ENCODE measurements around the gene RAB25. TPM values are rescaled to one million over a fixed set of nuclear protein-coding genes. Genes with fewer than 3 reads are reported as not detected.

Gene RAB25
- total and polyA plus RNA-seq, 2 of the 13 experiments (the other 11 are each of a cell fraction or from before 2014, with no cell fraction given), result 0.20 to 0.22 TPM

DNA sequence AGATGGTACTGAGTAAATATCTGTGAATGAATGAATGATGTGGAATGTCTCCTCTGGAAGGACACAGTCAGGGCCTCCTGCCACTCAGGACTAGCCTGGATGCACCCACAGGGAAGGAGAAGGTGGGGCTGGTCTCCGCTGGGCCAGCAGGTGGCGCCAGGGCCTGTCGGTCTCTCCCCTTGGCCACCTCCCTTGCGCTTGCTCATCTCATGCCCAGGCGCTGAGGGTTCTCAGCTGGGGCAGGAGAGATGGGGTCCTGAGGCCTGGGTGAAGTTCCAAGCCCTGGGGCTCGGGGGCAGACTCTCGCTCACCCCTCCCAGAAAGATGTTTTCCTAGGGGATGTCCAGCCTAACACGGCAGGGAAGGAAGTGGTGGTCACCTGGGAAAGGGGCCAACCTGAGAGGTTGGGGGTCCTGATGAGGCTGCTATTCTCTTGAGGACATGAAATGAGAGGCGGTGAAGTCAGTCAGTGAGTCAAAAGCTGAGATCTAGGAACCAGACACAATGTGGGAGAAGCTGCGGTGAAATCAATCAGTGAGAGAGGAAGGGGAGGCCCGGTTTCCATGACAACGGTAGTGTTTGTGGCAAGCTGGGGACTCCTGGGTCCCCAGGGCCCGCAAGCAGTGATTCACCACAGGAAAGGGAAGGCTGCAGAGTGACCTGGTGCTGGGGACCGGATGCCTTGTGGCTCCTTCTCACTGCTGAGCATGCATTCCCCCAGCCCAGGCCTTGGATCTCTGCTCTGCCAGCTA lies 35.9 kb downstream of the RAB25 start (continued):
- TF ChIP-seq, protein P1, sequence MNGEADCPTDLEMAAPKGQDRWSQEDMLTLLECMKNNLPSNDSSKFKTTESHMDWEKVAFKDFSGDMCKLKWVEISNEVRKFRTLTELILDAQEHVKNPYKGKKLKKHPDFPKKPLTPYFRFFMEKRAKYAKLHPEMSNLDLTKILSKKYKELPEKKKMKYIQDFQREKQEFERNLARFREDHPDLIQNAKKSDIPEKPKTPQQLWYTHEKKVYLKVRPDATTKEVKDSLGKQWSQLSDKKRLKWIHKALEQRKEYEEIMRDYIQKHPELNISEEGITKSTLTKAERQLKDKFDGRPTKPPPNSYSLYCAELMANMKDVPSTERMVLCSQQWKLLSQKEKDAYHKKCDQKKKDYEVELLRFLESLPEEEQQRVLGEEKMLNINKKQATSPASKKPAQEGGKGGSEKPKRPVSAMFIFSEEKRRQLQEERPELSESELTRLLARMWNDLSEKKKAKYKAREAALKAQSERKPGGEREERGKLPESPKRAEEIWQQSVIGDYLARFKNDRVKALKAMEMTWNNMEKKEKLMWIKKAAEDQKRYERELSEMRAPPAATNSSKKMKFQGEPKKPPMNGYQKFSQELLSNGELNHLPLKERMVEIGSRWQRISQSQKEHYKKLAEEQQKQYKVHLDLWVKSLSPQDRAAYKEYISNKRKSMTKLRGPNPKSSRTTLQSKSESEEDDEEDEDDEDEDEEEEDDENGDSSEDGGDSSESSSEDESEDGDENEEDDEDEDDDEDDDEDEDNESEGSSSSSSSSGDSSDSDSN (CRISPR knock-in tag; IDR thresholded peaks at IDR 0.05), result 0 out of 2 replicates have a peak, but pooled peaks have one; percentile 25
- TF ChIP-seq, protein P2, sequence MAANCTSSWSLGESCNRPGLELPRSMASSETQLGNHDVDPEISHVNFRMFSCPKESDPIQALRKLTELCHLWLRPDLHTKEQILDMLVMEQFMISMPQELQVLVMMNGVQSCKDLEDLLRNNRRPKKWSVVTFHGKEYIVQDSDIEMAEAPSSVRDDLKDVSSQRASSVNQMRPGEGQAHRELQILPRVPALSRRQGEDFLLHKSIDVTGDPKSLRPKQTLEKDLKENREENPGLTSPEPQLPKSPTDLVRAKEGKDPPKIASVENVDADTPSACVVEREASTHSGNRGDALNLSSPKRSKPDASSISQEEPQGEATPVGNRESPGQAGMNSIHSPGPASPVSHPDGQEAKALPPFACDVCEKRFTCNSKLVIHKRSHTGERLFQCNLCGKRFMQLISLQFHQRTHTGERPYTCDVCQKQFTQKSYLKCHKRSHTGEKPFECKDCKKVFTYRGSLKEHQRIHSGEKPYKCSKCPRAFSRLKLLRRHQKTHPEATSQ (CRISPR knock-in tag; IDR thresholded peaks at IDR 0.05; ENCODE audit: borderline replicate concordance), result no peak
- TF ChIP-seq, protein P3, sequence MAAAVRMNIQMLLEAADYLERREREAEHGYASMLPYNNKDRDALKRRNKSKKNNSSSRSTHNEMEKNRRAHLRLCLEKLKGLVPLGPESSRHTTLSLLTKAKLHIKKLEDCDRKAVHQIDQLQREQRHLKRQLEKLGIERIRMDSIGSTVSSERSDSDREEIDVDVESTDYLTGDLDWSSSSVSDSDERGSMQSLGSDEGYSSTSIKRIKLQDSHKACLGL (CRISPR knock-in tag; IDR thresholded peaks at IDR 0.05), result no peak
- TF ChIP-seq ZFP62 (CRISPR knock-in tag; IDR thresholded peaks at IDR 0.05) (no peak), ZNF83 (CRISPR knock-in tag; IDR thresholded peaks at IDR 0.05; ENCODE audit: borderline replicate concordance) (no peak), MAF1 (CRISPR knock-in tag; IDR thresholded peaks at IDR 0.05; ENCODE audit: borderline replicate concordance) (no peak), ZNF629 (CRISPR knock-in tag; conservative IDR thresholded peaks at IDR 0.05) (no peak), PAX8 (CRISPR knock-in tag; IDR thresholded peaks at IDR 0.05; ENCODE audit: borderline replicate concordance) (no peak), SIX4 (CRISPR knock-in tag; IDR thresholded peaks at IDR 0.05) (no peak), ZNF432 (CRISPR knock-in tag; IDR thresholded peaks at IDR 0.05; ENCODE audit: borderline replicate concordance) (no peak), THAP11 (CRISPR knock-in tag; IDR thresholded peaks at IDR 0.05) (peak; percentile 61), TAF15 (IDR thresholded peaks at IDR 0.05; ENCODE audit: low read depth, low read length, poor library complexity, severe bottlenecking) (no peak), SALL1 (CRISPR knock-in tag; IDR thresholded peaks at IDR 0.05) (peak; percentile 79)
- TF ChIP-seq, protein P4, sequence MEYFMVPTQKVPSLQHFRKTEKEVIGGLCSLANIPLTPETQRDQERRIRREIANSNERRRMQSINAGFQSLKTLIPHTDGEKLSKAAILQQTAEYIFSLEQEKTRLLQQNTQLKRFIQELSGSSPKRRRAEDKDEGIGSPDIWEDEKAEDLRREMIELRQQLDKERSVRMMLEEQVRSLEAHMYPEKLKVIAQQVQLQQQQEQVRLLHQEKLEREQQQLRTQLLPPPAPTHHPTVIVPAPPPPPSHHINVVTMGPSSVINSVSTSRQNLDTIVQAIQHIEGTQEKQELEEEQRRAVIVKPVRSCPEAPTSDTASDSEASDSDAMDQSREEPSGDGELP (IDR thresholded peaks at IDR 0.05; ENCODE audit: borderline replicate concordance, low read depth), result peak; percentile 73; the same call in 1 of the 2 replicates
- TF ChIP-seq, protein P5, sequence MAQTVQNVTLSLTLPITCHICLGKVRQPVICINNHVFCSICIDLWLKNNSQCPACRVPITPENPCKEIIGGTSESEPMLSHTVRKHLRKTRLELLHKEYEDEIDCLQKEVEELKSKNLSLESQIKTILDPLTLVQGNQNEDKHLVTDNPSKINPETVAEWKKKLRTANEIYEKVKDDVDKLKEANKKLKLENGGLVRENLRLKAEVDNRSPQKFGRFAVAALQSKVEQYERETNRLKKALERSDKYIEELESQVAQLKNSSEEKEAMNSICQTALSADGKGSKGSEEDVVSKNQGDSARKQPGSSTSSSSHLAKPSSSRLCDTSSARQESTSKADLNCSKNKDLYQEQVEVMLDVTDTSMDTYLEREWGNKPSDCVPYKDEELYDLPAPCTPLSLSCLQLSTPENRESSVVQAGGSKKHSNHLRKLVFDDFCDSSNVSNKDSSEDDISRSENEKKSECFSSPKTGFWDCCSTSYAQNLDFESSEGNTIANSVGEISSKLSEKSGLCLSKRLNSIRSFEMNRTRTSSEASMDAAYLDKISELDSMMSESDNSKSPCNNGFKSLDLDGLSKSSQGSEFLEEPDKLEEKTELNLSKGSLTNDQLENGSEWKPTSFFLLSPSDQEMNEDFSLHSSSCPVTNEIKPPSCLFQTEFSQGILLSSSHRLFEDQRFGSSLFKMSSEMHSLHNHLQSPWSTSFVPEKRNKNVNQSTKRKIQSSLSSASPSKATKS (CRISPR knock-in tag; IDR thresholded peaks at IDR 0.05), result no peak
- TF ChIP-seq, protein P6, sequence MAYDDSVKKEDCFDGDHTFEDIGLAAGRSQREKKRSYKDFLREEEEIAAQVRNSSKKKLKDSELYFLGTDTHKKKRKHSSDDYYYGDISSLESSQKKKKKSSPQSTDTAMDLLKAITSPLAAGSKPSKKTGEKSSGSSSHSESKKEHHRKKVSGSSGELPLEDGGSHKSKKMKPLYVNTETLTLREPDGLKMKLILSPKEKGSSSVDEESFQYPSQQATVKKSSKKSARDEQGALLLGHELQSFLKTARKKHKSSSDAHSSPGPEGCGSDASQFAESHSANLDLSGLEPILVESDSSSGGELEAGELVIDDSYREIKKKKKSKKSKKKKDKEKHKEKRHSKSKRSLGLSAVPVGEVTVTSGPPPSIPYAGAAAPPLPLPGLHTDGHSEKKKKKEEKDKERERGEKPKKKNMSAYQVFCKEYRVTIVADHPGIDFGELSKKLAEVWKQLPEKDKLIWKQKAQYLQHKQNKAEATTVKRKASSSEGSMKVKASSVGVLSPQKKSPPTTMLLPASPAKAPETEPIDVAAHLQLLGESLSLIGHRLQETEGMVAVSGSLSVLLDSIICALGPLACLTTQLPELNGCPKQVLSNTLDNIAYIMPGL (CRISPR knock-in tag; IDR thresholded peaks at IDR 0.05; ENCODE audit: borderline replicate concordance in 1 of 2, low read depth in 1 of 2), result peak; percentile 66 to 77; a peak in 3 of 4 replicates
- TF ChIP-seq, protein P7, sequence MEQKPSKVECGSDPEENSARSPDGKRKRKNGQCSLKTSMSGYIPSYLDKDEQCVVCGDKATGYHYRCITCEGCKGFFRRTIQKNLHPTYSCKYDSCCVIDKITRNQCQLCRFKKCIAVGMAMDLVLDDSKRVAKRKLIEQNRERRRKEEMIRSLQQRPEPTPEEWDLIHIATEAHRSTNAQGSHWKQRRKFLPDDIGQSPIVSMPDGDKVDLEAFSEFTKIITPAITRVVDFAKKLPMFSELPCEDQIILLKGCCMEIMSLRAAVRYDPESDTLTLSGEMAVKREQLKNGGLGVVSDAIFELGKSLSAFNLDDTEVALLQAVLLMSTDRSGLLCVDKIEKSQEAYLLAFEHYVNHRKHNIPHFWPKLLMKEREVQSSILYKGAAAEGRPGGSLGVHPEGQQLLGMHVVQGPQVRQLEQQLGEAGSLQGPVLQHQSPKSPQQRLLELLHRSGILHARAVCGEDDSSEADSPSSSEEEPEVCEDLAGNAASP (CRISPR knock-in tag; IDR thresholded peaks at IDR 0.05; ENCODE audit: borderline replicate concordance), result 0 out of 2 replicates have a peak, but pooled peaks have one; percentile 46
